Neuronal stem cell (in vitro differentiated cells): ENCODE data around the gene CDK1.

Experiments used
- DNase-seq: peaks from one replicate; pipeline ENCODE4 v3.0.0-alpha.2; 2013; ENCODE audit warnings: low spot score
- H2AFZ ChIP-seq: one replicate; pipeline ENCODE4 v1.6.1; 2013; ENCODE audit warnings: mild to moderate bottlenecking, low read length, inconsistent platforms
- H2AK5ac ChIP-seq: 2 replicates; pipeline ENCODE4 v1.6.1; 2013; ENCODE audit warnings: low read depth, mild to moderate bottlenecking, inconsistent platforms, low read length, moderate library complexity, mixed read lengths
- H2BK120ac ChIP-seq: 2 replicates; pipeline ENCODE4 v1.6.1; 2013; ENCODE audit warnings: low read depth, mild to moderate bottlenecking, inconsistent platforms, low read length, moderate library complexity, mixed read lengths
- H2BK12ac ChIP-seq: one replicate; pipeline ENCODE4 v1.6.1; 2013; ENCODE audit warnings: low read length, inconsistent platforms
- H2BK15ac ChIP-seq: 2 replicates; pipeline ENCODE4 v1.6.1; 2013; ENCODE audit warnings: mild to moderate bottlenecking, low read length, inconsistent platforms, mixed read lengths
- H2BK5ac ChIP-seq: one replicate; pipeline ENCODE4 v1.6.1; 2013; ENCODE audit warnings: inconsistent platforms, mild to moderate bottlenecking, low read length, moderate library complexity
- H3K14ac ChIP-seq: one replicate; pipeline ENCODE4 v1.6.1; 2013; ENCODE audit warnings: low read length, inconsistent platforms
- H3K18ac ChIP-seq: 2 replicates; pipeline ENCODE4 v1.6.1; 2013; ENCODE audit warnings: low read length, inconsistent platforms
- H3K23ac ChIP-seq: 2 replicates; pipeline ENCODE4 v1.6.1; 2013; ENCODE audit warnings: low read depth, mild to moderate bottlenecking, mixed read lengths, low read length, inconsistent platforms; ENCODE audit not compliant: poor library complexity
- H3K27ac ChIP-seq: replicated peaks from 3 replicates; pipeline ENCODE4 v1.5.1; 2013; ENCODE audit warnings: low read length, inconsistent platforms
- H3K27me3 ChIP-seq, 3 experiments: 2 replicates each; pipeline ENCODE4 v1.6.1; 2013; ENCODE audit warnings: low read length in 3 of 3, mild to moderate bottlenecking in 2 of 3, inconsistent platforms in 1 of 3, low read depth in 1 of 3, mixed read lengths in 1 of 3, moderate library complexity in 1 of 3; ENCODE audit not compliant: control insufficient read depth in 3 of 3, insufficient read depth in 3 of 3
- H3K36me3 ChIP-seq, 2 donors: replicated peaks in 1 of 2; 2 replicates each; pipeline ENCODE4 v1.6.1; 2013; ENCODE audit warnings: low read length in 2 of 2; ENCODE audit not compliant: control insufficient read depth in 2 of 2, insufficient read depth in 2 of 2
- H3K4ac ChIP-seq: 2 replicates; pipeline ENCODE4 v1.6.1; 2013; ENCODE audit warnings: inconsistent platforms, mild to moderate bottlenecking, low read length, moderate library complexity
- H3K4me1 ChIP-seq, 2 donors: 1 replicate in 1 of 2; 2 replicates in 1 of 2; pipeline ENCODE4 v1.6.1; 2013; ENCODE audit warnings: low read length in 2 of 2, low read depth in 1 of 2; ENCODE audit not compliant: control insufficient read depth in 2 of 2, insufficient read depth in 1 of 2
- H3K4me2 ChIP-seq: one replicate; pipeline ENCODE4 v1.6.1; 2013; ENCODE audit warnings: mild to moderate bottlenecking, low read length, inconsistent platforms; ENCODE audit not compliant: insufficient read depth, poor library complexity, severe bottlenecking
- H3K4me3 ChIP-seq, 2 donors: 2 replicates each; pipeline ENCODE4 v1.5.1; 2013; ENCODE audit warnings: low read length in 2 of 2, mild to moderate bottlenecking in 2 of 2, inconsistent platforms in 1 of 2, moderate library complexity in 1 of 2
- H3K79me1 ChIP-seq: one replicate; pipeline ENCODE4 v1.6.1; 2013; ENCODE audit warnings: low read depth, mild to moderate bottlenecking, inconsistent platforms, low read length, moderate library complexity
- H3K9ac ChIP-seq: one replicate; pipeline ENCODE4 v1.6.1; 2013; ENCODE audit warnings: mild to moderate bottlenecking, low read depth, low read length, inconsistent platforms; ENCODE audit not compliant: poor library complexity
- H3K9me3 ChIP-seq, 2 donors: replicated peaks in 1 of 2; 2 replicates each; pipeline versions ENCODE3 to v1.6.1; 2013; ENCODE audit warnings: low read length in 2 of 2, mild to moderate bottlenecking in 2 of 2, inconsistent platforms in 1 of 2, low read depth in 1 of 2, mixed read lengths in 1 of 2, moderate library complexity in 1 of 2; ENCODE audit not compliant: control insufficient read depth in 2 of 2, insufficient read depth in 1 of 2
- H4K8ac ChIP-seq: one replicate; pipeline ENCODE4 v1.6.1; 2013; ENCODE audit warnings: low read depth, mild to moderate bottlenecking, inconsistent platforms, low read length, moderate library complexity
- H4K91ac ChIP-seq: one replicate; pipeline ENCODE4 v1.6.1; 2013; ENCODE audit warnings: low read length, low read depth, mild to moderate bottlenecking, inconsistent platforms; ENCODE audit not compliant: poor library complexity
- WGBS, 2 donors: extraction: QIAGEN DNeasy Blood & Tissue Kit; methylation state at CpG; one replicate each; pipeline ENCODE4 v1.1.7; 2013; ENCODE audit warnings: missing lambda C conversion rate in 2 of 2, mixed read lengths in 1 of 2; ENCODE audit not compliant: insufficient read length in 2 of 2, insufficient replicate concordance in 1 of 2; ENCODE audit errors: extremely low coverage in 2 of 2; 5-methylcytosine and 5-hydroxymethylcytosine counted together

The CDK1 gene

DNA sequence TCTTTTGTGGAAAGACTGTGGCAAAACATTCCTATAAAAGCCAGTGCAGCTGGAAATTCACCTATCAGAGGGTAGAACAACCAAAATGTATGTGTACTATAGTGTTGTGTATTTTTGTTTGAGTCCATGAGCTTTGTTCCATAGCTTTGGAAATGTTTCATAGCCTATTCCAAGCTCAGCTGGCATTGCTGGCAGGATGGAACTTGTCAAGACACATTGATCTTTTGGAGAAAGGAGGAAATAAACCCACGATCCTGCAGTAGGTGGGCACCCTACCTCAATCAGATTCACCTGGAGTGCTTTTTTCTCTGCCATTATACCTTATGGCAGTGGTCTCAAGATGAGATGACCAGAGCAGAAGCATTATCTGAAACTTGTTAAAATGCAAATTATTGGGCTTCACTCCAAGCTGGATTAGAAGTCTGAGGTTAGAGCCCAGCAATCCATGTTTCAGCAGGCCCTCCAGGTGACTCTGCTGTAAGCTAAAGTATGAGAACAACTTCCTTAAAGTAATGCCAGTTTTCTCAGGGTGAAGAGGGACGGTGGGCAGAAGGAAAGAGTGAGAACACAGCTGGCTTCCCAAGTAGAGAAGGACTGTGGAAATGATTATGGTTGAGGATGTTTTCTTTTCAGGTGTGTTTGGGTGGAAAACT, 30.3 kb upstream of the CDK1 start:
- no peak overlapping the region for H2AK5ac ChIP-seq
- H4K8ac ChIP-seq: no peak overlapping the region
- H3K9me3 ChIP-seq: no peaks in the 10 kb centered on the region
- H2BK15ac ChIP-seq: no peak overlapping the region
- no peak overlapping the region for H2BK12ac ChIP-seq
- no peaks in the 10 kb centered on the region for H3K27me3 ChIP-seq
- no peak overlapping the region for H2BK120ac ChIP-seq
- no peak overlapping the region for H4K91ac ChIP-seq
- no peak overlapping the region for H2AFZ ChIP-seq
- WGBS, 2 donors: no CpG with 5 or more reads among the region's 2 CpGs
- no peaks in the 10 kb centered on the region for H3K36me3 ChIP-seq
- no peak overlapping the region for H3K4ac ChIP-seq
- H3K23ac ChIP-seq: no peak overlapping the region
- no peak overlapping the region for H3K4me2 ChIP-seq
- no peak overlapping the region for H3K9ac ChIP-seq
- H3K4me3 ChIP-seq: no peak overlapping the region
- H3K4me1 ChIP-seq: peaks cover 0 to 1% of the 10 kb centered on the region in 2 donors
- peaks cover 2% of the 10 kb centered on the region for H3K79me1 ChIP-seq
- peak overlapping the region; percentile 15 for H3K14ac ChIP-seq
- no peak overlapping the region for H3K27ac ChIP-seq
- H3K18ac ChIP-seq: no peak overlapping the region
- no peak overlapping the region for H2BK5ac ChIP-seq
- no peak for DNase-seq

DNA sequence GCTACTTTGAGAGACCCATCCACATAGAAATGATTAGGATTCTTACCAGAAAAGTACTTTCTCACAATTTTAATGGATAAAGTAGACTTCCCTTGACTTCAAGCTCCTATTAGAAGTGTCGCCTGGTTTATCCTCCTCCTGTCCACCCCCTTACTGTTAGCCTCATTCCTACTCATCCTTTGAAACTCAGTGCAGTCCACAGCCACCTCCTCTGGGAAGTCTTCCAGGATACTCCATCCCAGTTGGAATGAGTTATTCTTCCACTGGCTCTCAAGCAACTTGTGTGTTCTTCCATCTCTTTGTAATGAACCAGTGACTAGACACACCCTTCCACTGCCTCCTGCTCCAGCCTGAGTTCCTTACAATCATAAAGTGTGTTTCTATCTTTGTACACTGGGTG, 25.1 kb upstream of the CDK1 start:
- Histone ChIP-seq H3K4me3 (no peak overlapping the region), H3K27ac (no peak overlapping the region), H3K27me3 (no peaks in the 10 kb centered on the region), H2AK5ac (no peak overlapping the region), H2BK12ac (no peak overlapping the region), H2BK15ac (no peak overlapping the region), H2AFZ (no peak overlapping the region), H4K8ac (no peak overlapping the region), H3K9ac (no peak overlapping the region), H3K36me3 (no peaks in the 10 kb centered on the region), H3K4me2 (no peak overlapping the region), H3K23ac (no peak overlapping the region), H2BK5ac (no peak overlapping the region), H3K9me3 (no peaks in the 10 kb centered on the region), H3K4me1 (peaks cover 0 to 3% of the 10 kb centered on the region in 2 donors), H2BK120ac (no peak overlapping the region), H3K18ac (no peak overlapping the region), H3K79me1 (no peaks in the 10 kb centered on the region), H4K91ac (no peak overlapping the region), H3K14ac (no peak overlapping the region), H3K4ac (no peak overlapping the region)
- DNase-seq: no peak
- no CpG with 5 or more reads among the region's 1 CpG for WGBS, 2 donors

DNA sequence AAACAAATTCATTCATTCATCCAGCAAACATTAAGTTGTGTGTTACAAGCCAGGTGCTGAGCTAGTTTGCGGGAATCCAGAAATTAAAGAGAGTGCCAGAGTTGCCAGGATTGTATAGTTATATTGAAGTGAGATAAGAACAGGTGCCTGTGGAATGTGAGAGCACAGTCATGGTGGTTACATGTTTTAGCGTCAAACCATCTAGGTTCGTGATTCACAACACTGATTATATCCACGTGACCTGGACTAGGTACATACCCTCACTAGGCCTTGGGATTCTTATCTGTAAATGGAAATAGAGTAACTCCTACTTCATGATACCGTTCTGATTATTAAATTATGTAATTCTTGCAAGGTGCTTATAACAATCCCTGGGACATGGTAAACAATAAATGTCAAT, 24.5 kb upstream of the CDK1 start:
- Histone ChIP-seq H3K27me3 (no peaks in the 10 kb centered on the region), H3K36me3 (no peaks in the 10 kb centered on the region), H2AFZ (no peak overlapping the region), H3K4me3 (no peak overlapping the region), H2BK12ac (no peak overlapping the region), H3K9ac (no peak overlapping the region), H3K4me2 (no peak overlapping the region), H4K91ac (no peak overlapping the region), H2AK5ac (no peak overlapping the region), H4K8ac (no peak overlapping the region), H3K18ac (no peak overlapping the region), H3K79me1 (no peaks in the 10 kb centered on the region), H3K14ac (no peak overlapping the region), H3K23ac (no peak overlapping the region), H2BK120ac (no peak overlapping the region), H2BK15ac (no peak overlapping the region), H3K9me3 (no peaks in the 10 kb centered on the region), H3K27ac (no peak overlapping the region), H3K4me1 (peaks cover 0 to 2% of the 10 kb centered on the region in 2 donors), H3K4ac (no peak overlapping the region), H2BK5ac (no peak overlapping the region)
- no CpG with 5 or more reads among the region's 5 CpGs for WGBS, 2 donors
- no peak for DNase-seq

DNA sequence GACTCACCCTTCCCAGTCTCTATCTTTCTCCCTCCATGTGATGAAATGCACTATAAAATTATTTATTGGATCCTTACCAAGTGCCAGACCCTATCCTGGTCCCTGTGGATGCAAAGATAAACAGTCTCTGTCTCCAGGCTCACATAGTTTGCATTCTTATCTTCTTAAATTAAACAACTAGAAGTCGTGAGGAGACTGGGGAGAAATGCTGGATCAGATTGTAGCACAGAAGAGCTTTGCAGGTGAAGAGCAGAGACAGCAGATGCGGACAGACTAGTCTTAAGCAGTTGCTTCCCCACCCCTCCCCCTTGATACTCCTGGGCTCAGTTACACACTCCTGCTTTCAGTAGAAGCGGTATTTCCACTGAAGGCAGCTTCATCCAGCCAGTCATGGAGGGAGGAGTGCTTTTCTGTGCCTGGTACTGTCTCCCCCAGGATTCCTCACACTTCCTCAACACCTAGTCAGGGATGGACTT, 20.8 kb upstream of the CDK1 start:
- Histone ChIP-seq H3K18ac (no peak overlapping the region), H2BK15ac (no peak overlapping the region), H3K4me2 (no peak overlapping the region), H3K4ac (no peak overlapping the region), H3K27me3 (no peaks in the 10 kb centered on the region), H3K9me3 (peaks cover 0 to 2% of the 10 kb centered on the region in 2 donors), H3K36me3 (no peaks in the 10 kb centered on the region), H3K4me3 (no peak overlapping the region), H2AFZ (peak overlapping the region; percentile 70), H3K27ac (no peak overlapping the region), H3K14ac (no peak overlapping the region), H2BK5ac (no peak overlapping the region), H3K79me1 (no peaks in the 10 kb centered on the region), H3K4me1 (peaks cover 0 to 5% of the 10 kb centered on the region in 2 donors), H2AK5ac (no peak overlapping the region), H4K91ac (no peak overlapping the region), H3K23ac (no peak overlapping the region), H2BK12ac (no peak overlapping the region), H4K8ac (no peak overlapping the region), H2BK120ac (no peak overlapping the region), H3K9ac (no peak overlapping the region)
- no peak for DNase-seq
- no CpG with 5 or more reads among the region's 3 CpGs for WGBS, 2 donors
